ENCODE data around the gene PLPPR2. TPM values are rescaled to one million over a fixed set of nuclear protein-coding genes. Genes with fewer than 3 reads are reported as not detected.

PLPPR2 gene
- total RNA-seq, 1 donor from 2014 or later = 21.4 TPM

Other genes with a start within 250 kb of the PLPPR2 start
- 16.3 to 22.0 TPM (median 20.6 TPM) in 3 replicates for gene SPC24, start 199.7 kb upstream of the PLPPR2 start, total RNA-seq
- gene KANK2, start 157.9 kb upstream of the PLPPR2 start, total RNA-seq = 84.3 to 85.3 TPM (median 84.7 TPM) in 3 replicates
- 0.25 to 0.84 TPM (median 0.29 TPM) in 3 replicates for gene ANGPTL8, start 115.8 kb upstream of the PLPPR2 start, total RNA-seq
- 64.0 to 66.4 TPM (median 65.1 TPM) in 3 replicates for gene DOCK6, start 92.9 kb upstream of the PLPPR2 start, total RNA-seq
- gene TSPAN16, start 59.3 kb upstream of the PLPPR2 start, total RNA-seq = not detected in 3 replicates
- 26.3 to 28.4 TPM (median 27.3 TPM) in 3 replicates for gene RAB3D, start 15.8 kb upstream of the PLPPR2 start, total RNA-seq
- 56.8 to 61.4 TPM (median 57.2 TPM) in 3 replicates for gene TMEM205, start 9.2 kb upstream of the PLPPR2 start, total RNA-seq
- gene CCDC159, start 8.9 kb upstream of the PLPPR2 start, total RNA-seq = 29.6 to 34.9 TPM (median 34.2 TPM) in 3 replicates
- 2.7 to 2.9 TPM (median 2.8 TPM) in 3 replicates for gene SWSAP1, start 19.2 kb downstream of the PLPPR2 start, total RNA-seq
- gene EPOR, start 28.9 kb downstream of the PLPPR2 start, total RNA-seq = 23.5 to 24.5 TPM (median 24.3 TPM) in 3 replicates
- gene RGL3, start 63.9 kb downstream of the PLPPR2 start, total RNA-seq = 80.8 to 84.8 TPM (median 82.6 TPM) in 3 replicates
- 0.95 to 1.7 TPM (median 1.4 TPM) in 3 replicates for gene ODAD3, start 79.7 kb downstream of the PLPPR2 start, total RNA-seq
- gene PRKCSH, start 80.2 kb downstream of the PLPPR2 start, total RNA-seq = 381 to 396 TPM (median 385 TPM) in 3 replicates
- 0.07 to 0.63 TPM in 2 of 3 replicates, not detected in the other for gene ELAVL3, start 125.6 kb downstream of the PLPPR2 start, total RNA-seq
- 13.9 to 16.5 TPM (median 15.4 TPM) in 3 replicates for gene ZNF653, start 150.4 kb downstream of the PLPPR2 start, total RNA-seq
- gene ECSIT, start 173.7 kb downstream of the PLPPR2 start, total RNA-seq = 32.1 to 34.4 TPM (median 32.2 TPM) in 3 replicates
- 27.7 to 30.1 TPM (median 29.6 TPM) in 3 replicates for gene CNN1, start 183.4 kb downstream of the PLPPR2 start, total RNA-seq
- gene ELOF1, start 203.8 kb downstream of the PLPPR2 start, total RNA-seq = 41.3 to 47.1 TPM (median 46.0 TPM) in 3 replicates
- 3.9 to 4.2 TPM (median 3.9 TPM) in 3 replicates for gene ACP5, start 222.2 kb downstream of the PLPPR2 start, total RNA-seq
- gene ZNF627, start 242.1 kb downstream of the PLPPR2 start, total RNA-seq = 28.6 to 29.9 TPM (median 29.8 TPM) in 3 replicates